Keratinocyte (primary cell): ENCODE measurements around the gene FAM240A. TPM values are rescaled to one million over a fixed set of nuclear protein-coding genes. Genes with fewer than 3 reads are reported as not detected.
"Not testable (repeated sequence)": the region's sequence is repeated elsewhere in the genome, so short reads cannot be mapped to it uniquely, and the experiment has no call there.

Experiments
- DNase-seq: peaks from one replicate; pipeline ENCODE4 v3.0.0-alpha.2; 2011; ENCODE audit warnings: low read depth, missing footprints, low spot score
- FAIRE-seq: peaks from 2 replicates; lab custom pipeline; 2011; peaks lifted over from hg19 to GRCh38; lab: Jason Lieb, UNC
- H2AFZ ChIP-seq: 2 replicates; pipeline ENCODE4 v1.6.0; 2012; ENCODE audit warnings: low read length, control low read depth, inconsistent platforms; ENCODE audit not compliant: control insufficient read depth
- H3K27ac ChIP-seq: 2 replicates; pipeline ENCODE4 v1.5.1; 2011; ENCODE audit warnings: low read length; ENCODE audit not compliant: control insufficient read depth, insufficient read depth
- H3K27me3 ChIP-seq: 3 replicates; pipeline ENCODE4 v1.6.0; 2011; ENCODE audit warnings: low read length; ENCODE audit not compliant: control insufficient read depth, insufficient read depth; ENCODE audit errors: extremely low read depth
- H3K36me3 ChIP-seq, 2 experiments: 2 replicates in 1 of 2; 3 replicates in 1 of 2; pipeline ENCODE4 v1.5.1; 2011; ENCODE audit warnings: low read length in 2 of 2, mild to moderate bottlenecking in 1 of 2; ENCODE audit not compliant: control insufficient read depth in 2 of 2, insufficient read depth in 2 of 2; ENCODE audit errors: extremely low read depth in 1 of 2
- H3K4me1 ChIP-seq: 3 replicates; pipeline ENCODE4 v1.5.1; 2011; ENCODE audit warnings: low read length; ENCODE audit not compliant: control insufficient read depth, insufficient read depth; ENCODE audit errors: extremely low read depth
- H3K4me2 ChIP-seq: 3 replicates; pipeline ENCODE4 v1.6.0; 2011; ENCODE audit warnings: low read depth, low read length; ENCODE audit not compliant: control insufficient read depth, insufficient read depth; ENCODE audit errors: extremely low read depth
- H3K4me3 ChIP-seq, 3 experiments: fragments of 200-600 bp in 1 of 3; sonication (generic) in 1 of 3; 2 replicates in 2 of 3; 3 replicates in 1 of 3; pipeline ENCODE4 v1.5.1; 2011 to 2016; ENCODE audit warnings: low read length in 3 of 3, mild to moderate bottlenecking in 3 of 3, control low read depth in 2 of 3, inconsistent platforms in 1 of 3, low read depth in 1 of 3, mixed read lengths in 1 of 3, mixed run types in 1 of 3, moderate library complexity in 1 of 3; ENCODE audit not compliant: control insufficient read depth in 2 of 3, insufficient read depth in 2 of 3; ENCODE audit errors: extremely low read depth in 1 of 3
- H3K79me2 ChIP-seq: 2 replicates; pipeline ENCODE4 v1.6.0; 2012; ENCODE audit warnings: low read length; ENCODE audit not compliant: control insufficient read depth, insufficient read depth
- H3K9ac ChIP-seq: 3 replicates; pipeline ENCODE4 v1.6.0; 2011; ENCODE audit warnings: low read length; ENCODE audit not compliant: control insufficient read depth, insufficient read depth; ENCODE audit errors: extremely low read depth
- H3K9me1 ChIP-seq: 3 replicates; pipeline ENCODE4 v1.6.0; 2011; ENCODE audit warnings: low read length; ENCODE audit not compliant: control insufficient read depth, insufficient read depth; ENCODE audit errors: extremely low read depth
- H3K9me3 ChIP-seq: 2 replicates; pipeline ENCODE4 v1.5.1; 2012; ENCODE audit warnings: low read depth, low read length; ENCODE audit not compliant: control insufficient read depth
- H4K20me1 ChIP-seq: 3 replicates; pipeline ENCODE4 v1.6.0; 2011; ENCODE audit warnings: low read length; ENCODE audit not compliant: control insufficient read depth, insufficient read depth; ENCODE audit errors: extremely low read depth
- CTCF ChIP-seq, 3 experiments: IDR thresholded peaks in 1 of 3; conservative IDR thresholded peaks in 1 of 3; optimal IDR thresholded peaks in 1 of 3; 2 replicates in 2 of 3; 3 replicates in 1 of 3; pipeline versions ENCODE3 to v1.5.1; 2011; ENCODE audit warnings: low read length in 3 of 3, mild to moderate bottlenecking in 3 of 3, moderate library complexity in 2 of 3, control low read depth in 1 of 3, inconsistent platforms in 1 of 3; ENCODE audit not compliant: insufficient read depth in 2 of 3; ENCODE audit errors: extremely low read depth in 1 of 3
- EZH2 ChIP-seq: IDR thresholded peaks from one replicate; pipeline ENCODE4 v1.6.1; 2012; ENCODE audit warnings: inconsistent platforms, mild to moderate bottlenecking, low read length, moderate library complexity
- dilution Hi-C: fragments of 300-500 bp; cut with MboI; formaldehyde crosslinking; loops from one replicate; pipeline ENCODE4 v1.7.0; 2020; ENCODE audit warnings: low sequenced_read_pairs; ENCODE audit not compliant: extremely low pct_ligation_motif_present
- polyA plus RNA-seq, 5 experiments: library from polyadenylated mRNA; depleted of rRNA in 3 of 5; stranded (reverse) in 3 of 5; stranded (forward) in 1 of 5; unstranded in 1 of 5; fragments of >200 nt; gene quantifications; 1 replicate in 1 of 5; 2 replicates in 3 of 5; 3 replicates in 1 of 5; pipeline versions ENCODE4 v1.2.1 to v1.2.3, GENCODE V29; 2011 to 2012; ENCODE audit warnings: missing spikeins in 2 of 5, low read depth in 1 of 5, low replicate concordance in 1 of 5

FAM240A gene
- polyA plus RNA-seq, 1 donor (not counting 4 experiments of a cell fraction or from before 2014, with no cell fraction given), result not detected

GRCh38 chr3:46585799-46586693 lies 26.3 kb upstream of the FAM240A start:
- FAIRE-seq (no peak), DNase-seq (no peak)
- dilution Hi-C loops, result no loop called here
- Histone ChIP-seq H3K27me3 (no peaks in the 10 kb centered on the region), H3K4me3 (no peak overlapping the region), H3K27ac (no peak overlapping the region), H3K36me3 (no peaks in the 10 kb centered on the region), H3K9ac (no peak overlapping the region), H4K20me1 (no peaks in the 10 kb centered on the region), H3K79me2 (no peaks in the 10 kb centered on the region), H3K4me2 (no peak overlapping the region), H3K4me1 (no peaks in the 10 kb centered on the region), H3K9me1 (no peaks in the 10 kb centered on the region), H3K9me3 (no peaks in the 10 kb centered on the region), H2AFZ (no peak overlapping the region)
- TF ChIP-seq EZH2, result no peak
- TF ChIP-seq CTCF (optimal IDR thresholded peaks at IDR 0.05 in 1 of 3, IDR thresholded peaks at IDR 0.05 in 1 of 3, conservative IDR thresholded peaks at IDR 0.05 in 1 of 3; ENCODE audit: extremely low read depth in 1 of 3, insufficient read depth in 2 of 3, low read length in 3 of 3), result no peak

DNA sequence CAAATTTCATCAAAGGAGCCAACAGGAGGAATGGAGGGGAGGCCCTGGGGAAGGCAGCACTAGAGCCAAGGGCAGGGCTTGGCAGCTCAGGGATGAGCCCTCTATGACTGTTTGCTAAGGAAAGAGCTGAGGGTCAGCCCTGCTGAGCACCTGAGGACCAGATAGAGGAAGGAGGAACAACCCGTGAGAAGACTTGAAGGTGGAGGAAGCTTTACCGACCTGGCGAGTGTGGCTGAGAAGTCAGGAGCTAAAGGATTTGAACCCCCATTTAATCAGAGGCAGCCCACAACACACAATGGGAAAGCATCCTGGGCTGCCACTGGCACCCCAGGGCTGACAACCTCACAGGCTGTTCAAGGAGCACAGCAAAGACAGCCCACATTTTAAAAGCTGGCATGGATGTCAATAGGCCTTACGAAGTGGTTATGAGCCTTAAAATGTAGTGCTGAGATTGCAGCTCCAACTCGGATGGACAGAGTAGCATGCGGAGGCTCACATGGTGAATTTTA lies 25.5 kb upstream of the FAM240A start:
- Histone ChIP-seq H3K9ac (no peak overlapping the region), H3K36me3 (no peaks in the 10 kb centered on the region), H3K4me1 (no peaks in the 10 kb centered on the region), H3K79me2 (no peaks in the 10 kb centered on the region), H3K4me2 (no peak overlapping the region), H4K20me1 (no peaks in the 10 kb centered on the region), H3K4me3 (no peak overlapping the region), H3K27me3 (no peaks in the 10 kb centered on the region), H3K27ac (no peak overlapping the region), H3K9me3 (no peaks in the 10 kb centered on the region), H2AFZ (no peak overlapping the region), H3K9me1 (no peaks in the 10 kb centered on the region)
- dilution Hi-C loops, result no loop called here
- no peak for DNase-seq
- TF ChIP-seq EZH2, result no peak
- no peak for FAIRE-seq

DNA sequence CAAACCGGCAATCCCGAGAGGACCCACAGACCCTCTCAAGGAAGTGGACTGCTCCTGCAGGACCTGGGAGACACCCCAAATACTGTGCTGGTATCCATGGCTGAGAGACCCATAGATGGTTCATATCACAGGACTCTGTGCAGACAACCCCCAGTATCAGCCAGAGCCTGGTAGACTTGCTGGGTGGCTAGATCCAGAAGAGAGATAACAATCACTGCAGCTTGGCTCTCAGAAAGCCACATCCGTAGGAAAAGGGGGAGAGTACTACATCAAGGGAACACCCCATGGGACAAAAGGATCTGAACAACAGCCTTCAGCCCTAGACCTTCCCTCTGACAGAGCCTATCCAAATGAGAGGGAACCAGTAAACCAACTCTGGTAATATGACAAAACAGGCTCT lies 25.1 kb upstream of the FAM240A start:
- H3K9me3 ChIP-seq, H3K27me3 ChIP-seq, H3K4me2 ChIP-seq, H3K27ac ChIP-seq, H3K9ac ChIP-seq, H4K20me1 ChIP-seq, H3K4me1 ChIP-seq, DNase-seq, FAIRE-seq, dilution Hi-C loops, H3K4me3 ChIP-seq, H3K79me2 ChIP-seq, H3K9me1 ChIP-seq, H3K36me3 ChIP-seq, H2AFZ ChIP-seq: not testable (repeated sequence)
